GM21576 (cell line): Measurements from ENCODE around the gene DMAC2.
"Not testable (repeated sequence)": the region's sequence is repeated elsewhere in the genome, so short reads cannot be mapped to it uniquely, and the experiment has no call there.

Experiments used
- ATAC-seq: cut with Tn5 transposase; IDR thresholded peaks from one replicate; pipeline ENCODE4 v1.9.1; 2021; ENCODE audit warnings: mild to moderate bottlenecking, moderate library complexity; ENCODE audit not compliant: unreplicated experiment

The DMAC2 gene

DNA sequence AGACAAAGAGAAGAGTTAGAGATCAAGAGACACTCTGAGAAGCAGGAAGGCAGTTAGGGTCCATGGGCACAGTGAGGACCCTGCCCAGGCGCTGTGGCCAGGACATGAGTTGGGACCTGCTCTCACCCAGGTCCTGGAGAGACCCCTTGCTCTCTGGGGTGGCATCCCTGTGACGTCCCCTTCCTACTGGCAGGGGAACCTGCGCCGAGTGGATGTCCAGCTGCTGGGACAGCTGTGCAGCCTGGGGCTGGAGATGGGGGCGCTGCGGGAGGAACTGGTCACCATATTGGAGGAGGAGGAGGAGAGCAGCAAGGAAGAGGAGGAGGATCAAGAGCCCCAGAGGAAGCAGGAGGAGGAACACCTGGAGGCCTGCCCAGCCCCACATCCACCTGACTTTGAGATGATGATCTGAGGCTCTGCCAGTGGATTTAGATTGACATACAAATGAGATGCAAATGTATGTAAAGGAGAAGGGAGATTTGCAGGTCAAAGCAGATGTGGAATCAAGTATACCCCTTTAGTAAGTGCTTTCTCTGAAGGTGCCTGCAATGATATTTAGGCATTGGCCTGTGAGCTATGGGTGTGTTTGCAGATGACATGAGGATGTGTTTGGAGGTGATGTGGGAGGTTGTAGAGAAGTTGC lies 4.2 kb upstream of the DMAC2 start:
- ATAC-seq, result no peak

DNA sequence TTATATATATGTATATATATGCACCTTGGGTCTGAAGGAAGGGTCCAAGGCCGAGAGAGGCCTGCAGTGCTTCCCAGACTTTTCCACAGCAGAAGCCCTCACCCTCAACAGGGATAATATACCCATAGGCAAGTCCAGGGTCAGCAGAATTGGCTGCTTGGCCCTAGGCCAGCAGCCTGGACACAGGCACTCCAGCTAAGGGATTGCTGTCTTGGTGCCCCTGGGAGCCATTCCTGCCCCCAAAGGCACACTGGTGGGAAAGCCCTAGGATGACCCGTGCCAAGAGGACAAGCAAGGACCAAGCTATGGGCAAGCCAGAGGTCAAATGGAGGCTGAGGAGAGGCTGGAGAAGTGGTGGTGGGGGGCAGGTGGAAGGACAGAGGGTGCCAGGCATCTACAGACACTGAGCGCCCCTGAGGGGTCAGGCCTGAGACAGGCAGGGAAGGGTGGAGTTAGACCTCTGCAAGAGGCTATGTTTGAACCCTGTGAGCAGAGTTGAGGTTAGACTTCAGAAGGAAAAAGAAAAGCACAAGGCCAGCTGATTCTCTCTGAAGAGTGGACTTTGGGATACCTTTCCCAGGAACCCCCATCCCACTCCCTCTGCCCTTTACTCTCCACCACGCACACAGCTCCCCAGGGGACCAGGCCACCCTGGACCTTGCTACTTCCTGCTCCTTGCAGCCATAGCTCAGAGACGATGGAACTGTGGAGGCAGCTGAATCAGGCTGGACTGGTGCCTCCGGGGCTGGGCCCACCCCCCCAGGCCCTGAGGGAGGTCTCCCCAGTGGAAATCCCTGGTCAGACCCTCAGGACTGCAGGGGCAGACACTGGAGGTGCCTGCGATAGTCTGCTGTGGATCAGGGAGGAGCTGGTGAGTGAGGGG lies 3.0 kb upstream of the DMAC2 start, which contains the start of gene ERICH4:
Gene ERICH4, plus strand, starts transcription at position 684 of the 883 bp plus-strand sequence. Its CDS starts 14 bp downstream, at position 698.
- no peak for ATAC-seq

DNA sequence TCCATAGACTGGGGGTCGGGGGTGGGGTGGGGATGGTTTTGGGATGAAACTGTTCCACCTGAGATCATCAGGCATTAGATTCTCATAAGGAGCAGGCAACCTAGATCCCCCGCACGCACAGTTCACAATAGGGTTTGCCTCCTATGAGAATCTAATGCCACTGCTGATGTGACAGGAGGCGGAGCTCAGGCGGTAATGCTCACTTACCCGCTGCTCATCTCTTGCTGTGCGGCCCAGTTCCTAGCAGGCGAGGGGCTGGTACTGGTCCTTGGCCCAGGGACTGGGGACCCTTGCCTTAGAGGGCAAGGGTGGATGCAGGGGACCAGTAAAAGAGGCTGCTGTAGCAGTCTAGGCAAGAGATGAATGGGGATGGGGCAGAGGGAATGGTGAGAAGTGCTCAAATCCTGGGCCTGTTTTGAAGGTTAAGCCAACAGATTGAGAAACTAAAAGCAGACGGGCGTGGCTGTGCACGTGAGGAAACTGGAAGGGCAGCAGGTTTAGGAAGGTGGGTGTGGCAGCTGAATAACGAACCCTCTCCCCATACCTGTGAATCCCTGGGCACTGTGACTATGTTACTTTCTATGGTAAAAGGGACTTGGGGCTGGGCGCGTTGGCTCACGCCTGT lies 1.7 kb upstream of the DMAC2 start:
- ATAC-seq, result no peak

DNA sequence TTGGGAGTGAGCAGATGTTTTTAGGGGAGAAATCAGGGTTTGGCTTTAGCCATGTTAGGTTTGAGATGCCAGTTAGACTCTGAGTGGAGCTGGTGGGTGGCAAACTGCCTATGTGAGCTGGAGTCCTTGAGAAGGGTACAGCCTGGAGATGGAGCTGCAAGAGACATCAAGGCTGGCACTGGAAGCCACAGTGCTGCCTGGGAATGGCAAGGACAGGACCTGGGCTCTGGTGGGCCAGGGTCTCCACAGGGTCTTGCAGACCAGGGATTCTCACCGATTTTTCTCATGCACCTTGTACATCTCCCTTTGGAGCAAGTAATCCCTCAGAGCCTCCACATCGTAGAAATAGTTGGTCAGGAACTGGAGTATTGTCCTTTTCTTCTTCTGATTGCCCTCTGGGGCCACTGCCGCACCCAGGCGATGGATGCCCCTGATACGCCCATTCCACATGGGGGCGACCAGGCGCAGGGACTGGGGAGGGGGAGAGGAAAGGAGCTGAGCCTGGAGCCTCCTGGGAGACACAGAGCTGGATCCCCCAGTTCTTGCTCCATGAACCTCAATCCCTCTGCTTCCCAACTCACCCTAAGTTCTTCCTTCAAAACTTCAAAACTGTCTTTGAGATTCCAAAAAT lies 1.7 kb downstream of the DMAC2 start:
- no peak for ATAC-seq

DNA sequence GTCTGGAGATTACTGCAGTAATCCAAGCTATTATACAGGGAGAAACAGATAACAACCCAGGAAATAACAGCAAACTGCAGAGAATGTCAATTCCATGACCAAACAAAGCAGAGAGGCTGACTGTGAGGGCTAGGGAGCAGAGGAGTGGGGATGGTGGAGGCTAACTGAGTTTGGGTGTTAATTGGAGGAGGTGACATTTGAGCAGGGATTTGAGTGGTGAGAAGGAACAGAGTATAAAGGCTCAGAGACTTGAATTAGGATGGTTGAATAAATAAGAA lies 3.1 kb downstream of the DMAC2 start:
- no peak for ATAC-seq

DNA sequence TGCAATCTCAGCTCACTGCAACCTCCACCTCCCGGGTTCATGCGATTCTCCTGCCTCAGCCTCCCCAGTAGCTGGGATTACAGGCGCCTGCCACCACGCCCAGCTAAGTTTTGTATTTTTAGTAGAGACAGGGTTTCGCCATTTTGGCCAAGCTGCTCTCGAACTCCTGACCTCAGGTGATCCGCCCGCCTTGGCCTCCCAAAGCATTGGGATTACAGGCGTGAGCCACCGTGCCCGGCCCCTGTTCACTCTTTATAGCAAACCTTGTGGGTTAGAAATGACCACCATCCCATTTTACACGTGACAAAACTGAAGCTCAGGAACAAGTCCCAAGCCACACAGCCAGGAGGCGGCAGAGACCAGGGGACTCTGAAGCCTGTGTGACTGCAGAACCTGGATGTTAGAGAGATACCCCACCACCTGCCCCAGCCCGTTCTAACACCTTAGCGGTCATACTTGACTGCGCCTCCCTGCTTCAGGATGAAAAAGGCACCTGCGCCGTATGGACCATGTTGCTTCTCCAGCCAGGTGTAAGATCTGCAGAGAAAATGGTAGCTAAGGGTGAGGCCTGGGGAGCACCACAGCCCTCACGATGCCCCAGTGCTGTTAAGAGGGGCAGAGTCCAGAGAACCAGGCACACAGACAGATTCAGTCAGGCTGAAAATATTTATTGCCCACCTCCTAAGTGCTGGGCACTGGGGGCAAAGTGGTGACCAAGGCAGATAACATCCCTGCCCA lies 3.6 kb downstream of the DMAC2 start:
- no peak for ATAC-seq

DNA sequence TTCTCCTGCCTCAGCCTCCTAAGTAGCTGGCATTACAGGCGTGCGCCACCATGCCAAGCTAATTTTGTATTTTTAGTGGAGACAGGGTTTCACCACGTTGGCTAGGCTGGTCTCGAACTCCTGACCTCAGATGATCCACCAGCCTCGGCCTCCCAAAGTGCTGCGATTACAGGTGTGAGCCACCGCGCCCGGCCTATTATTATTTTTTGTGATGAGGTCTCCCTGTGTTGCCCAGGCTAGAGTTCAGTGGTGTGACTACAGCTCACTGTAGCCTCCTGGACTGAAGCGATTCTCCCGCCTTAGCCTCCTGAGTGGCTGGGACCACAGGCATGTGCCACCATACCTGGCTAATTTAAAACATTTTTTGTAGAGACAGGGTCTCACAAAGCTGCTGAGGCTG lies 4.3 kb downstream of the DMAC2 start:
- ATAC-seq, result not testable (repeated sequence)

DNA sequence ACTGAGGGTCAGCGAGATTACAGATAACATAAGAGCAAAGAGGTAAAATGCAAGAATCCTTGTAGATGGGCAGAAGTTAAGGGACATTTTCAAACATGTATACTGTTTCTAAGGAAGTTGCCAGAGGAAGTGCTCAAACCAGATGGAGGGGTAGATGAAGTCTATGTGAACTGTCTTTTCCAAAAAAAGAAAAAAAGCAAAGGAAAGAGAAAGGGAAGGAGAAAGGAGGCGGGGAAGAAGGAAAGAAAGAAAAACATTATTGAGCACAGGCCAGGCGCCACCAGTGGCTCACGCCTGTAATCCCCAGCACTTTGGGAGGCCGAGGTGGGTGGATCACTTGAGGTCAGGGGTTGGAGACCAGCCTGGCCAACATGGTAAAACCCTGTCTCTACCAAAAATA lies 5.3 kb downstream of the DMAC2 start:
- no peak for ATAC-seq

DNA sequence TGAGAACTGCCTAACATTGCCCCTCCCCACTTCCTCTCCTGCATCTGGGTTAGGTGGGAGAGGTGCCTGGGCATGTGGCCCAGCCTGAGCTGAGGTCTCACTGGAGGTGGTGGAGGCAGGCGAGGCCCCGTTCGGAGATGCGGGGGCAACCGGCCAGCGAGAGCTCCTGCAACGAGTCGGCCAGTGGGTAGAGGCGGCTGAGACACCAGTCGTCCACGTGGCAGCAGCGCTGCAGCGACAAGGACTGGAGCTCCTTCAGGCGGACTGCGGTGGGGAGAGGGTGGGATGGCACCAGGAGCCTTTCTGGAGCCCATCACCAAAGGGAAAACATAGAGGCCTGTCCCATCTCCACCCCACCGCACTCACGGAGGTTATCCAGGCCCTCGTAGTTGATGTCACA lies 6.5 kb downstream of the DMAC2 start:
- ATAC-seq, result no peak

DNA sequence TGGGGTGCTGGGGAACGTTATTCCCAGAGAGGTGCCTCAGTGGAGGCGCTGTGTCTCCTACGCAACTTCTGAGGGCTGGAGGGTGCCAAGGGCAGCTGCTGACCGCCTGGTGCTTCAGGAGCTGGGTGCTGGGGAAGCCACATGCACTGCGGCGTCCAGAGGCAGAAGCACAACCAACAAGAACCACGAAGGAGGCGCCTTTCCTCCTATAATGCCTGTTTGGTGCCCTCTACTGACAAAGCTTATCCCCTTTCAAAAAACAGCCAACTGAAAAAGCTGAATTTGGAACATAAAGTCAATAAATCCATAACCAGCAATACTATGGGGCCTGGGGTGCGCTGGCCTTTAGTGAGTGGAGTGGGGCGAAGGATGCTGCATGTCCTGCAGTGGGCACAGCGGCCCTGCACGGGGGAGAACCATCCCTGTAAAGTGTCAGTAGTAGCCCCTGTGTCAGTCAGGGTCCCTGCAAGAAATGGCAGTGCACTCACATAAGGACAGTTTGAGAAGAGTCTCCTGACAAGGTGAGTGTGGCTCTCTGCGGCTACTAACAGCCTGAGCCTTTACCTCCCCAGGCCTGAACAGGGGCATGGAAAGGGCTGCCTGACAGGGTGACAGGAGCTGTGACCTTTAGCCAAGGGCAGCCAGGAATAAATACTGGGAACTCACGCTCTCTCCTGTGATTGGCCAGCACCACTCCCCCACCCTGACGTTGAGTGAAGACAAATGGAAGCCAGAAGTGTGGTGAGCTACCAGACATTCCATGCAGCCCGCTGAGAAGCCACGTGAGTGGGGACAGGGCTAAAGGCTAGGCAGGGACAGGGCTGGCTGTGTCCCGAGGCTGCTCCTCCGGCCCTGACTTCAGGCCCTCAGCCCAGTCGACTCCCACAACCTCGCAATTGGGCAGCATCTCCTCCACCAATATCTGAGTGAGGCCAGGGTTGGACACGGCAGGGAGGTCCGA lies 8.0 kb downstream of the DMAC2 start:
- no peak for ATAC-seq

DNA sequence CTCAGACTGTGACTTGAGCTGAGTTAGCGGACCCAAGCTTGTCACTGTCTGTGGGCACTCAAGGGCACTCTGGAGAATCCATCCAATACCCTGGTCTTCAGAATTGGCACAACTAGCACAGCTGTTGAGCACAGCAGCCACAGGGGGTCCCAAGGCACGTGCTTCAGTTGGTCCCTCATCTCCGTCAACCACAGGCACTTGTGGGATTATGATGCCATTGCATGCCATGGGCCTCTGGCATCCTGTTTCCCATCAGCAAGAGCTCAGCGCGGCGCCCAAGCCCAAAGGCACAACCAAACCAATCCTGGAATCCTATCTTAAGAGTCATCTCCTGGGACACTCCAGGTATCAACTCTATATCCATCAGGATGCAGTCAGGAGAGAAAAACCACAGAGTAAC lies 8.8 kb downstream of the DMAC2 start:
- ATAC-seq, result no peak

DNA sequence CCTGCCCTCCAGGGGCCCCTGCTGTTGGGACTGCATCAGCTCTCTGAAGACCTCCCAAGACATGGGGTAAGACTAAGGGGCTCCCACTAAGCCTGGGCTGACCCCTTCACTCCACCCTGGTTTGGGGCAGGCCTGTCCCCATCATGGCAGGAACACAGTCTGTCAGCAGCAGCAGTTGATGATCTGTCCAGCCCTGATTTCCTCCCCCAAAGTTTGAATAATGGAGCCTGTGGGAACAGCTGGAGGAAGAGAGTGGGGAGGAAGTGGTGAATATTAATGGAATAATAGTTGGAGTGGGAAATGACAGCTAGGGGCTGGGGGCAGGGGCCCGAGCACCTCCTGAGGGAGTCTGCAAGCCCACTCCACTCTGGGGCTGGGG lies 11.2 kb downstream of the DMAC2 start:
- ATAC-seq, result no peak

DNA sequence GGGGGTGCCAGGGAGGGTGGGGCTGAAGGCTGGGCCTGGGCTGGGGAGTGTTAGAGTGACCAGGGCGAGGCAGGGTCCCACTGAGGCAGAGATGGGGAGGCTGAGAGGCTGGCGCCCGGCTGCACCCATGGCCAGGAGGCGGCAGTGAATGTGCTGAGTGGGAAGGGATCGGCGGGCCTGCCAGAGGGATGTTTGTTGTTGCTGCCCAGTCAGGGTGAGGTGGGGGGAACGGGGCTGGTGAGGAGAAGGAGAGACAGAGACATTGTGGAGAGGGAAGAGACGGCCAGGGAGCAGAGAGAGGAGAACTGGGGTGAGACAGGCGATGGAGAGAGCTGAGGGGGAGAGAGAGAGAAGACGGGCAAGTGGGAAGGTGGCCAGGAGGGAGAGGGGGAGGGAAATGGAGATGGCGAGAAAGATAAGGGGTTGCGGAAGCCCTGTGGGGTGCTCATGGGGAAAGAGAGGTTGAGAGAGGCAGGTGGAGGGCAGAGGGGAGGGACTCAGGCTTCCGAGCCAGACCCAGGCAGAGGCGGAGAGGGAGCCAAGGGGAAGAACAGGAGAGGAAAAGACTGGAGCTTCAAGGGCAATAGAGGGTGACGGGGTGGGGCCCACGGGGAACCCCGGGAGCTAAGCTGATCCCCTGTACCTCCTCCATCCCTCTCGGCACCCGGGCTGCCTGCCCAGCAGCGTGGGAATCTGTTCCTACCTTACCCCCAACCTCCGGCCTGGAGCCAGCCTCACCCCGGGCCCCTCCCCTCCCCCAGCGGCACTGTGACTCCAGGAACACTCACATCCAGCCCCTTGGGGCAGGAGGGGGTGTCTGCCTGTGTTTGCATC lies 11.8 kb downstream of the DMAC2 start:
- no peak for ATAC-seq

DNA sequence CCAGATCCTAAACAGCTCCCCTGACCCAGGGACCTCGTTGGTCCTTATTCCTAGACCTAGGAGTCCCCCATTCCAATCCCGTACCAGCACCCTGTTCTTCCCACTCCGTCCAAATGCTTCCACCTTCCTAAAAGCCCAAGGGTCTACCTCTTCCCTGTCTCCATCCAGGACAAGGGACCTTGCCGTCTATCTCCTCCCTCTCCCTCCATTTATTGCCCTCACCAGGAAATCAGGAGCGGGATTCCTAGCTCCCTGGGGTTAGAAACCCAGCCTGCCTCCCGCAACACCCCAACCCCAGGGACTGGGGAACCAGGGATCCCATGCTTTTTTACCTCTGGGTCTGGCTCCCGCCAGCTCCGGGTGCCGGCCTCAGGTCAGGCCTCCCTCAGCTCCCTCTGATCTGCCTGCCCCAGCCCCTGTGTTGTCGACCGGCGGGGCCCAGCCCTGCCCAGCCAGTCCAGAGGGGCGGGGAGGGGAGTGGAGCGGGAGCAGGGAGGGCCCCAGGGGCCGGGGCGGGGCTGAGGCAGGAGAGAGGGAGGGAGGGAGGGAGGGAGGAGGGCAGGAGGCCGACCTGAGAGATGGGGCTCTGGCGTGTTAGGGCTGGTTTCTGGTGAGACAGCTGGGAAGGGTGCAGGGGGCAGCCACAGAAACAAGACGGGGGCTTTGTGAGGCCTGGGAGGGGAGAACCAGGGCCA lies 12.6 kb downstream of the DMAC2 start, which contains the start of gene B3GNT8:
Gene B3GNT8, minus strand, starts transcription at position 423 of the 695 bp plus-strand sequence. CDS start 596 bp downstream, outside the sequence.
- ATAC-seq, result no peak

DNA sequence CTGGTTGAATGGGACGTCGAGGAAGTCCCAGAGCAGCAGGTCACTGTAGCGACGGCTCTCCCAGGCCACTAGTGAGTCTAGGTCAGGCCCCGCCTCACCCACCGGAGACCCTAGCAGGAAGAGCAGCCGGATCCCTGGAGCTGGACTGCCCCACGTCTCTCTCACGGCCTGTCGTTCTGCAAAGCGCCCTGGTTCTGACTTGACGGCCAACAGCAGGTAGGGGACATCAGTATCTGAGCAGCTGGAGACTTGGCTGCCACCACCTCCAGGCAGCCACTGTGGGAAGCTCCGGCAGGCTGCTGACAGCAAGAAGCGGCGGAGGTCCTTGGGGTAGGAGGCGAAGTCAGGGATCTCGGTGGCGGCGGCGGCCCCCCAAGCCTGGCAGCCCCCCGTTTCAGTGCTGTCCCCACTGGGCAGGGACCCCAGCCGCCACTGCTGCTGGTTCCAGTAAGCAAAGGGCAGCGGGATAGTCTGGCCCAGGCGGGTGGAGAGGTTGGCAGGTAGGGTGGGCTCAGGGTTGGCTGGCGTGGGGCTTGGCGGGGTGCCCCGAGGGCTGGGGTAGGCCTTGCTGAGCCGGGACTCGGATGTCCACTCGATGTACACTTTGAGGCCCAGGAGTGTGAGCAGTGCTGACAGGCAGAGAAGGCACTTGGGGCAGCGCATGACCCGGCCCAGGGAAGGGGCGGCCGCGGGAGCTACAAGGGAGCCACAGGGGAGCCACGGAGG lies 13.4 kb downstream of the DMAC2 start:
- ATAC-seq, result no peak

DNA sequence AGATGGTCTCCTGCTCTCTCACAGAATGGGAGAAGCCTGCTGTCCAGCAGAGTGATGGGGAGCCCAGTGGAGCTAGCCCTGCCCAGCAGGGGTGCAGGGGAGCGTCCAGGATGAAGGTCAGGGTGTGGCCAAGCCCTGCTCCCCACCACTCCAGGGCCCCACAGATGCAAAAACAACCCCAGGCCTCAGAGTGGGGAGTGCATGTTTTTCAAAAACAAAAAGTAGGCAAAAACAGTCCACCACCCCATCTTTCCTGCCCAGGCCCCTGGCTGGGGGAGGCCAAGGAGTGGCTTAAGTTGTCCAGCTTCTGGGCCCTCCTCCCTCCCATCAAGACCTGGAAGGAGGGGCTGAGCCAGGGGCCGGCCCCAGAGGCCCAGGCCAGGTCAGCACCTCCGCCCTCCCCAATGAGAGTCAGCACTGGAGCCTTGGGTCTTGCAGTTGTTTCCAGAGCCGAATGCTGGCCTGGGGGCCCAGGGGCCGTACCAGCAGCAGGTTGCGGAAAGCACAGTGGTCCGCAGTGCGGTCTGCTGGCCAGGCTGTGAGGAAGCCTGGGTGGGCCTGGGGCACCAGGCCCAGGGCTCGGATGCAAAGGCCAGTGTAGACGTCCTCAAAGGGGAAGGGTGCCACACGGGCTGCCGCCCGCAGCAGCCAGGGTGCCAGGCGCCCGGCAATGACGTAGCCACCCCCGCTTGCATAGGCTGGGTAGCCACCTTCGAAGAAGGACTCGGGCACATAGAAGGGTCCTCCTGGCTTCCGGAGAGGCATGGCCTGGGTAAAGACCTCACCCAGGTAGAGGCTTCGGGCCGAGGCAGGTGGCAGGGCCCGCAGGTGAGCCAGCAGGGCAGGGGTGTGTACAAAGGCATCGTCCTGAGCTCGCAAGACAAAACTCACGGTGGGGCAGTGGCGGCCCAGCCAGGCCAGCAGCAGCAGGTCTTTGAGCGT lies 14.3 kb downstream of the DMAC2 start:
- ATAC-seq, result no peak
